GM11168 (cell line): ENCODE measurements around the gene BATF.

Experiments used
- in situ Hi-C: fragments of 300-500 bp; cut with MboI; formaldehyde crosslinking; loops from one replicate; pipeline ENCODE4 v1.12.0; 2022; ENCODE audit warnings: low sequenced_read_pairs; ENCODE audit not compliant: unreplicated experiment

Gene BATF, protein sequence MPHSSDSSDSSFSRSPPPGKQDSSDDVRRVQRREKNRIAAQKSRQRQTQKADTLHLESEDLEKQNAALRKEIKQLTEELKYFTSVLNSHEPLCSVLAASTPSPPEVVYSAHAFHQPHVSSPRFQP

DNA sequence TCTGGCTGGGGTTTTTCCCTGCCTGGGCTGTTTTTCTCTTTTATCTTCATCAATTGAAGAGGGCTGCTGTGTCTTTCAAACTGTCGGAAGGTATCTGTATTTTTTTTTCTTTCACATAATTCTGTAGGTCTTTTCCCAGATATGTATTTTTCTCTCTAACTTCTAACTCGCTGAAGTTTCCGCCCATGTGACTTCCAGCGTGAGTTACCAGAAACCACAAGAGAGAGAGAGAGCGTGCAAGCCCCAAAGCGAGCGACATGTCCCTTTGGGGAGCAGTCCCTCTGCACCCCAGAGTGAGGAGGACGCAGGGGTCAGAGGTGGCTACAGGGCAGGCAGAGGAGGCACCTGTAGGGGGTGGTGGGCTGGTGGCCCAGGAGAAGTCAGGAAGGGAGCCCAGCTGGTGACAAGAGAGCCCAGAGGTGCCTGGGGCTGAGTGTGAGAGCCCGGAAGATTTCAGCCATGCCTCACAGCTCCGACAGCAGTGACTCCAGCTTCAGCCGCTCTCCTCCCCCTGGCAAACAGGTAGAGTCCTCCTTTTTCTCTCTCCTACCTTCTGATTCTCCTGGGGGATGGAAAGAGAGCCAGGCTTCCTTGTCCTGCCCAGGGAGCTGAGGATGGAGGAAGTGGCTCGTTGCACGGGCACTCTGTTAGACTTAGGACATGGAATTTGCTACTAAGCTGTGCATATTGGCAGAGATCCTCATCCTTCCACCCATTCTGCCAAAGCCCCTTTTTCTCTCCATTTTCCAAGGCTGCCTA lies at the start of gene BATF:
Gene BATF (plus strand): TSS at position 246 of the 759 bp plus-strand sequence. CDS start 214 bp downstream, at position 460.
- in situ Hi-C loops = no loop called here

DNA sequence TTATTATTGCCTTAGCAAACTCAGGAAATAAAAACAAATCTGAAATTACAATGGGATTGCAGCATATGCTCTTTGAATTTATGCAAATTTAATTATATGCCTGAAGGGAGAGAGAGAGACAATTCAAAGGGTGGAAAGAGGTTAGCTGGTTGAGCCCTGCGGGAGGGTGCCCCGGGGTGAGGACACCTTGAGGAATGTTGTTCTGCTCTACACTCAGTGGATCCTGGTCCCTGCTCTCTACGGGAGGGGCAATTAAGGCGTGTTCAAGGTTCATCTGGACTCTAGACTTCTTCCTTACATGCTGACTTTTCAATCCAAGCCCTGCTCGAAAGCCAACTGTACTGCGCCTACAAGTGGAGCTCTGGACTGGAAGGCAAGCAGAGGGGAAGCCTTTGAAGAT lies 48.1 kb upstream of the BATF start:
- in situ Hi-C loops = loop anchor here (25.0 kb wide), 1 partner anchor 337 kb away; the partner anchor contains the start of gene NEK9

- in situ Hi-C loops = no loop called here
Measured at GRCh38 chr14:75476274-75476995, 45.8 kb upstream of the BATF start.

DNA sequence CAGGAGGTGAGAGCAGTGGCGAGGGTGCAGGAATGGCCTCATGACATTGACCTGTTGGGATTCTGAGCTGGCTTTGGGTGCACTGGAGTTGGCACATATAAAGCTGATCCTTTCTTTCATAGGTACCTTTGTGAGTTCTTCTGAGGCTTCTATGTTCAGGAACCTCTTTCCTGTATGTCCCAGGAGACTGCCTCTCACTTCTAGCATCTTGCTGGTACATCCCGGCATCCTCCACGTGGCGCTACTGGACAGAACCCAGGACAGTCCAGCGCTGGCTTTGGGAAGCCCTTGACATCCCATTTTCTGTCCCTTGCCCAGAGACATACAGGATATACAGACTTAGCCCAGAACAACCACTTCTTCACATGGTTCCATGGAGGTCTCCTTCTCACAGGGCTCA lies 44.4 kb upstream of the BATF start:
- in situ Hi-C loops = no loop called here

DNA sequence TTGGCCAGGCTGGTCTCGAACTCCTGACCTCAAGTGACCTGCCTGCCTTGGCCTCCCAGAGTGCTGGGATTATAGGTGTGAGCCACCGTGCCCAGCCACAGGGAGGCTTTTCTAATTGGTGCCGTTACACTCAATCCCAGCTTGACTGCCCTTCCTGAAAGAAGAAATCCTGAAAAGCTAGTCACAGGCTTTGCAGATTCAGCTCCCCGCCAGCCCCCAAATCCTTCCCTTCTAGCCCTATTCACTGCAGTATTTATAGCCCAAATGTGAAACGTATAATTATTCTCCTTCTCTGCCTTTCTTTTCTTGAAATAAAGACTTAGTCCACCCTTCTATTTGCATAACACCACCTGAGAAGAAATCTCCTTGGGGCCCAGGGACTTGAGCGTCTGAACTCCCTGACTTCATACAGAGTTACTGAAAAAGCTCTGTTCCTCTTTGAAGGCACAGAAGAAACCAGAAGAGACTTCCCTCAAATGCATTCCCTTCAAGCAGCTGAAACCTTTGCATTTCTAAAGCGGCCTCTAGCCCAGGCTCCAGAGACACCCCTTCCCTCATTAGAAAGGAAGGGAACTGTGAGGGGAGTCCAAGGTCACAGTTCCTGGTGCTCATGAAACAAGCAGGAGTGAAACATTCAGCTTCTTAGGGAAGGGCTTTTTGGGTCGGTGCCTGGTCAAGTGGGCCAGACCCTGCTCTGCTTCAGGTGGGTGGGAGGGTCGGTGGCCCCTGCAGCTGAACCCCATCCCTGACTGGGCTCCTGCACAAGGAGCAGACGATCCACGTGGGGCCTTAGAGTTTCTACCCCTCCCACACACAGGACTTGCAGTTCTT lies 42.3 kb upstream of the BATF start:
- in situ Hi-C loops = loop anchor here (10.0 kb wide), 1 partner anchor 165 kb away; no protein-coding TSS in a partner anchor

DNA sequence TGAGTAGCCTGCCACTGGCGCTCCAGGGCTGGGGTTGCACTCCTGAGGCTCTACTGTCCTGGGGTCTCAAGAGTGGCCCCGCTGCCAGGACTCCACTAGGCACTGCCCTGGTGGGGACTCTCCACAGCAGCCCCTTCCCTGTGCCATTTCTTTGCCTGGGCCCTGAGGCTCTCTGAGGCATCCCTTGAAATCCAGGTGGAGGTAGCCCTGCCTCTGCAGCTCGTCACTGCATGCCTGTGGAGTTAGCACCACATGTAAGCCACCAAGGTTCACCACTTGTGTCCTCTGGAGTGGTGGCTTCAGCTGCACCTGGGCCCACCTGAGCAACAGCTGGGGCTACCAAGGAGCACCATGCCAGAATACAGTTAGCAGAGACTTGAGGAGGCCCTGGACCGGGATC lies 39.9 kb upstream of the BATF start:
- in situ Hi-C loops = loop anchor here (10.0 kb wide), 1 partner anchor 168 kb away; no protein-coding TSS in a partner anchor

GRCh38 chr14:75484711-75485429 lies 37.4 kb upstream of the BATF start:
- in situ Hi-C loops = loop anchor here (10.0 kb wide), 1 partner anchor 170 kb away; no protein-coding TSS in a partner anchor

DNA sequence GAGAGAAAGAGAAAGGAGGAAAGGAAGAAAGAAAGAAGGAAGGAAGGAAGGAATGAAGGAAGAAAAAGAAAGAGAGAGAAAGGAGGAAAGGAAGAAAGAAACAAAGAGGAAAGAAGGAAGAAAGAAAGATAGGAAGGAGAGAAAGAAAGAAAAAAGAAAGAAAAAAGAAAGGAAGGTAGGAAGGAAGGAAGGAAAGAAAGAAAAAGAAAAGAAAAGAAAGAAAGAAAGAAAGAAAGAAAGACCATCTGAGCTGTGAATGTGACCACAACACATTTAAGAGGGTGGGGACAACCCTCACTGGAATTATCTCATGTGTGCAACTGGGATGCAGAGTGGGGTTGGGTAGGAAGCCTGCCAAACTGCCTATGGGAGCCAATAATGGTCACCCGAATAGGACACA lies 36.0 kb upstream of the BATF start:
- in situ Hi-C loops = loop anchor here (10.0 kb wide), 1 partner anchor 172 kb away; no protein-coding TSS in a partner anchor

- in situ Hi-C loops = loop anchor here (10.0 kb wide), 1 partner anchor 172 kb away; no protein-coding TSS in a partner anchor
Measured at GRCh38 chr14:75487155-75487671, 35.1 kb upstream of the BATF start.

DNA sequence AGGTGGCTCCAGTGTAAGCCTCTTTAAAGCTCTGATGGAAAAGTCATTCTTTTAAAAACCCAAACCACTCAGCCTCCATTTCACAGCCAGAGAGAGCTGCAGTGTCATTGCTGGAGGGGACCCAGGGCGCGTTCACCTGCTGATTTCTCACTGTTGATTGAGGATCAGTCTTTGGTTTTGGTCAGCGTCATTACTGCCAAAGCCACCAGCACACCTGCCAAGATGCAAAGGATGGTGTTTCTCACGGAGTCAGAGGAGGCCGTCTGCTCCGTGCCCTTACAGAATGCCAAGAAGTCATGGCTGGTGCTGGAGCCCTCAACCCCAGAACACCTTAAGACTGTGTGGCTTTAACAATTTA lies 32.8 kb upstream of the BATF start:
- in situ Hi-C loops = loop anchor here (10.0 kb wide), 1 partner anchor 175 kb away; no protein-coding TSS in a partner anchor

- in situ Hi-C loops = no loop called here
Measured at GRCh38 chr14:75491376-75491978, 30.8 kb upstream of the BATF start.

DNA sequence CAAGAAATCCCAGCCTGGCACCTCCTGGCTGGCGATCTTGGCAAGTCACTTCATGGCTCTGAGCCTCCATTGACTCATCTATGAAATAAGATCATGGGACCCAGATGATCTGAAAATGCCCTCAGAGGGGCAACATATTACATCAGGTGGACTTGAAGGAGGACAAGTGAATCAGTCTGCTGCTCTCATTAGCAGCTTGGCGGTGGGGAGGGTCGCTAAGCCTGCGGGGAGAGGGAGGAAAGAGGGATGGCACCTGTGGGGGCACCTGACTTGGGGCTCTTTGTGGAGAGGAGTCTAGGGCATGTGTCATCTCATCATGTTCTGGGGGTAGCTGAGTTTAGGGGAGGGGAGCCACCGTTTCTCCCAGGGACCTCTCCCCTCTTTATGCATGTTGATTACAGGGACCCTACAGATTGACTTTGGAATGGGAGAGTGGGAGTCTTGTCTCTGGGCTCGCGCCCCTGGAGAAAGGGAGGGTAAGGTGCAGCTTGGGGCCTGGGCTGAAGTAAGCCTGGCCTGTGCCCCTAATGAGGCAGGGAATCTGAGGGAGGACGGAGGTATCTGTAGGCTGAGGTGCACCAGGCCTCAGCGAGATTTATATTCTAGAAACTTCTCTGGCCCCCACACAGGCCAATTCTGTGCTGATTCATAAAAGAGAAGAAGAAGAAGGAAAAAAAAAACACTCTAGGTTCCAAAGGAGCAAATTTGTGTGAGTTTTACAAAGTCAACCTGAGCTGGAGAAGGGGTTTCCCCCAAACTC lies 29.3 kb upstream of the BATF start:
- in situ Hi-C loops = no loop called here

- in situ Hi-C loops = no loop called here
Measured at GRCh38 chr14:75493592-75494087, 28.6 kb upstream of the BATF start.

DNA sequence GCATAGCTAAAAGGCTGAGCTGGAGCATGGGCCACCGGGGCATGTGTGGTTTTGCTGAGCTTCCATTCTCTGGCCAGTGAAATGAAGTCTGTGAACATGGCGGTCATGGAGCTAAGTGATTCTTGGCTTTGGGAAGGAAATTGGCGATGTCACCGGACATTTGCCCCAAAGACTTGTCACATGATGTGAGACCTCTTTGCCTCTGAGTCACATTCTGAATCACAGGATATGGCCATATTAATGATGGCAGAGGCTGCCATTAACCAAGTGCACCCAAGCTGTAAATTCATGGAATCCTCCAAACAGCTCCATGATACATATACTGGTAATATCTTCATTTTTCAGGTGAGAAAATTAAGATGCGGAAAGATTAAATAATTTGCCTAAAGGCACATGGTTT lies 27.4 kb upstream of the BATF start:
- in situ Hi-C loops = no loop called here

- in situ Hi-C loops = no loop called here
Measured at GRCh38 chr14:75495399-75495798, 26.9 kb upstream of the BATF start.

DNA sequence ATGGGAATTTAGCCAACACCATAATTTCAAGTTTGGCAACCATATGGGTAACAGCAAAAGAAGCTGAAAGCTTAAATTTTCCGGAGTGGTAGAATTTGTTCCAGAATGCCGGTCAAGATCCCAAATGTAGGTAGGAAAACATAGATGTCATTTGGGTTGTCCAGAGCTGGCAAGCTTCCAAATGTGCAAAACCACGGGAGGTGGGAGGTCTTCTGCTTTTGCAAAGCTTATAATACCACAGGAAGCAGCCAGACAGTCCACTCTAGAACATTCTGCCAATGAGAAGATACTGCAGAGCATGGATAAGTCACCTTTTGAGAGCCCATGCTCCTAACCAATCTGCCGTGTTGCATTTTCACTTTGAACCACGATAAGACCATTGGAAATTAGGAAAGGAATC lies 26.4 kb upstream of the BATF start:
- in situ Hi-C loops = no loop called here

- in situ Hi-C loops = no loop called here
Measured at GRCh38 chr14:75496755-75497154, 25.5 kb upstream of the BATF start.

GRCh38 chr14:75497191-75497590 lies 25.1 kb upstream of the BATF start:
- in situ Hi-C loops = no loop called here
